Stimulated activated CD8-positive, alpha-beta memory T cell treated with anti-CD3 and anti-CD28 coated beads, Interleukin-15, amount 100 ng/mL, for 24 hours (primary cell): ENCODE data around the gene HOXB5.

Source experiments
- DNase-seq: peaks from one replicate; pipeline ENCODE4 v3.0.0-alpha.2; 2020; ENCODE audit warnings: low read depth

The HOXB5 gene

DNA sequence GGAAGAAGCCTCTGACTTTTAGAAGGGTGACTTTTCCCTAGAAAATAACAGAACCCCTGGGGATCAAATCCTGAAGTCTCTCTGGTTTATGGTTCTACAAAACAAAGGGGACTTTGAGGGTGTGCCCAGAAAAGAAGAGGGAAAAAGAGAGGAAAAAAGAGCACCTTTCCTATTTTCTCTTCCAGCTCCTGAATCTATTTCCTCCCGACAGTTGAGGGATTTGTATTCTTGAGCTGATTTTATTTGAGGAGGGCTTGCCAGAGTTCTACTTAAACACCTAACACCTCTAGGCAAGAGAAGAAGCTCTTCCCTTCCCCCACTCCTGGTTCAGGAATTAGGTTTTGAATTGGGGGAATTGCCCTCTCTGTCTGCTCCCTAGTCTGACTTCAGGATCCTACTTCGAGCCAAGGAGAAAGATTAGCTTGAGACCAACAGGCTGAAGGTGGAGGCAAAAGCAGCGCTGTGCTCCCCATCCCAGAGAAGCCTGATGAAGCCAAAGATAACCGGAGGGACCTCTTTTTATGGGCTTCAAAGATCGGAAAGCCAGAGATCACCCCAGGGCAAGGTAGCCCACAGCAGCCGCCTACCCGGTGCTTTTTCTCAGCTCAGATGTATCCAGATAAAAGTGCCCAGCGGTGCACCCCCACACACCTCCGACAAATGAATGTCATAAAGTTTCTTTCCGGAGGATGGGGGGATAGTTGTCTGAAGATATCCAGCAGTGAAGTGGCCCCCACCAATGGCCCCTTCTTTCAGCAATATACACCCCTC, 4.3 kb downstream of the HOXB5 start:
- DNase-seq, result no peak

DNA sequence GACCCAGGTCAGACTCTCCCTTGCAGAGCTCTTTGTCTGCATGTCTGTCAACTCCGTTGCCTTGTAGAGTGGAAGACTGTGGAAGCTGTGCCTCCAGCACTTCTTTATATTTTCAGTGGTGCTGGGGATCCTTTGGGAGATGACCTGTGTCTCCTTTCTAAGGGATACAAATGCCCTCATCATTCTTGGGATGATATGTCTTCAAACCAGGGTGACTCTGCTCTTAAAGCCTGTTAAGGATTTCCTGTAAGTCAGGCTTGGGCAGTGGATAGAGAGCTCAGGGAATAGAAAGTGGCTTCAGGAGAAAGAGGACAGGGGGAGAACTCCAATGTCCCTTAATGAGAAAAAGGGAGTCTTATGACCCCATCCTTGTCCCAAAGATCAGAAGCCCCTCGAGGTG, 5.1 kb downstream of the HOXB5 start:
- no peak for DNase-seq

DNA sequence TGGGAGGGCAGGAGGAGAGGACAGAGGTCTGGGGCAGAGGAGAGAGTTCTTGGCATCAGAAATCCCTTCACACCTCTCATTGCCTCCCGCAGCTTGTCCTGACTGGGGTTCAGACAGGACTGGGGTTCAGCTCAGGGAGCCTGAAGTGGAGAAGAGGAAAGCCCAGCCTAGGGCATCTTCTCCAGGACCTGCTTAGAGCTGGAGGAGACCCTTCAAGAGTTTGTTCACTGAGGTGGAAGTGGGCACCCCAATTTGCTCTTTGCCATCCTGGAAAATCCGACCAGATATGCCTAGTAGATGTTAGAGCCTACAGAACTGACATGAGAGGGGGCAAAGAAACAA, 5.5 kb downstream of the HOXB5 start:
- DNase-seq, result no peak

DNA sequence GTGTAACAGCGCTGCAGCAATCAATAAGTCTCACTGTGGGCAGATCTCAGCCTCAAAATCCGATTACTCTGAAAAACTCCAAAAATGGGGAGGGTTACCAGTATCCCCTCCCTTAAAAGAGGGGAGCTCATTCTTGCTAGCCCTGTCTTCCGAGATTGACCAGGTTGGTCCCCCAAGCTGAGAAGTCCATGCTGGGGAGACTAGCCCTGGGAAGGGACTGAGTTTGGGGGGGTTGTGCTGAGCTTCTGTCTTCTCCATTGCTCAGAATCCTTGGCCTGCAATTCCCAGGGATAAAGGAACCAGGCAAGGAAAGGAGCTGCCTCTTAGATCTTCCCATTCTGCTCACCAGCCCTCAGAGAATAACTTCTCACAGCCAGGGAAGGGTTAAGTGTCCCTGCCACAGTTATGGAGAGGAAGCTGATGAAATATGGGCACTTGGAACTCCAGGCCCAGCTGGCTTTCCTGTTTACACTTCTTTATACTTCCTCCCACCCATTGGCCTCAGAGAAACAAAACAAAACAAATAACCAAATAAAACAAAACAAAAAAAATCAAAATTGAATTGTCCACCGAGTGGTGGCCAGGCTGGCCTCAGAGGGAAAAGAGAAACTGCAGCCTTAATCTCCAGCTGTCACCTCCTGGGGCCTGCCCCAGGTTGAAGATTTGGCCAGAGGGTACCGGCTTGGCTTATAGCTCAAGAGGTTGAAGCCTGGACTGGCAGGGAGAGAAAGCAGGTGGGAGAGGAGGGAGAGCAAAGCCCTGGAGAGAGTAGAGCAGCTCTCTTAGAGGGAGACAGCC, 6.1 kb downstream of the HOXB5 start:
- no peak for DNase-seq

DNA sequence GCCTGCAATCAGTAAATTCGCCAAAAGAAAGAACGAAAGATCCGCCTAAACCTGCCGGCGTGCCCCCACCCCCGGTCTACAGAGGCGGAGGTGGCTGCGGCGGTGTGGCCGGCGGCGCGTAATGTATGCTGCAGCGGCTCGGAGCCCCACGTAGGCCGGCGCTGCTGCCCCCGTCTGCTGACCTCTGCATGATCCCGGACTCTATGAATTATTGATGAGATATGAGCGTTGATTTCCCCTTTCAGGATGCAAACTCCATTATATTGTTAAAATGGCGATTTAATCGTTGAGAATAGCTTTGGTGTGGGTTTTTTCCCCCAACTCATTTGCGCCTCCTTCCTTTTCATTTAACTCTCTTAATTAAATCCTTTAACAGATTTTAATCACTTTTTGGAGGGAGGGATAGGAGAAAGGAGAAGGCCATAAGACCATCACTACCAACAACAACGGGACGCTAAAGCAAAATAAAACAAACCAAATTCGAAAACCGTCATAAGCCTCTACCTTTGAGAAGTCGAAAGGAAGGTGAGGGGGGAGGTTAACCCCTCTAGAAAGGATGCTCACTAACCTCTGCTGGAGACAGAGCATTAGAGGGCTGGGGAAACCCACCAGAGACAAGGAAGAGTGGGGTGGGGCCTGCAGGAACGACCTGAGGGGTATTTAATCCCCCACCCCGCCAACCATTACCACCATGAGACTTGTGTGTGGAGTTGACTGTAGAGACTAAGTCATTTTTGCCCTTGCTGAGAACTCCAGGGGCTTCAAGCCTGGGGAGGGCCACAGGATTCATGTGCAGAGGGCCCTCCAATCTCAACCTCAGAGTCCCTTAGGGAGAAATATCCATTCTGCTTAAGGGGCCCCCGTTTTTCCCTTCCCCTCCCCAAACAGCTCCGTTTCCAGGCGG, 7.0 kb downstream of the HOXB5 start:
- no peak for DNase-seq

DNA sequence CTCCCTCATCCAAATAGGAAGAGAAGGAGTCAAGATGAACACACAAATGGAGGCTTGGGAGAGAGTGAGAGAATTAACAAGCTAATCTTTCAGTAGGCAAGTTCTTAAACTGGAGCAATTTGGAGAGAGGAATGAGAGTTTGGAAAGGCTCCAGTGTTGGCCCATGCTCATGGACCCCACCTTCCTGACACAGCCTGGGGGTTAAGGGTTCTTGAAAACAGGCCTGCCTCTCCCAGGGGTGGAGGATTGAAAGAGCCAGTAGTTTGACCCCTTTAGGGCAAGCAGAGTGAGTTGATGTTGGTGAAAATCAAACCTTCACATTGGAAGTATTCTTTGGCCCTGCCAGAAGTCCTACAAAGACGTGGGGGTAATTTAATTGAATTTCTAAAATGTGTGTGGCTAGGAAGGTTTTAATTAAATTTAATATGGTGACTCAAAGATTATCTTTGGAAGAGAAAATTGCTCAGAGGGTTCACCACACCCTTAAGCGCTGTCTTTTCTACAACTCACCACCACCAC, 9.3 kb downstream of the HOXB5 start:
- no peak for DNase-seq

DNA sequence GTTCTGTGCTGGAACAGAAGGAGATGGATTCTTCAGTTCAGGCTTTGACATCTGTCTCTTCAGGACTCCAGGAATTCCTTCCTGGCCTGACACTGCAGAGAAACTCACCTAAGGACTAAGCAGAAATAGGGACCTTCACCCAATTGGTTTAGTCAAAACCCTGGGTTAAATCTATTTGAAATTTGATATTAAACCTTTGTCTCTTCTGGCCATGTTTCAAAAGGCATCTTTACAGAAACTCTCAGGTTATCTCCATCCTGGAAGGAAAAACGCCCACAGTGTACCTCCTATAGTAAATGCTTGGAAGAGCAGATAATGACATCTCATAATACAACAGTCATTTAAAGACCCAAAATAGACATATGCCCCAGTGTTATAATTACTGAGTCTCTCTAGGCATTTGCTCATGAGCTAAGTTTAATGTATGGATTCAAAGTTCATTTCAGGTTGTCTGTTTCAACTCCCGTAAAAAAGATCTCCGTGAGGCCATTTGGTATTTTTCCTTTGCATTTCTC, 9.8 kb downstream of the HOXB5 start:
- no peak for DNase-seq

DNA sequence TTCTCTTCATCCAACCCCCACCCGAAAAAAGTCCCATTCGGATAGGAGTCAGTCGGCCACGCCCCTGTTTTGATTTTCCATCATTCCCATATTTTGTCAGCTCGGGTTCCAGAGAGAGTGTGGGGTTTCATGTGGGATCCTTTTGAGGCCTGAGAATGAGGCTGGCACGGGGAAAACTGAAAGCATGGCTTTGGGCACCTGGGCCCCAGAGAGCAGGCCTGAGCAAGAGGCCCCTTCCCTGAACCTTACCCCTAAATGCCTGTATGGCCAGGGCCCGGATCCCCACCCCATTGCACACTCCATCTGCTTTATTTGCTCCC, 10.9 kb downstream of the HOXB5 start:
- DNase-seq, result no peak

DNA sequence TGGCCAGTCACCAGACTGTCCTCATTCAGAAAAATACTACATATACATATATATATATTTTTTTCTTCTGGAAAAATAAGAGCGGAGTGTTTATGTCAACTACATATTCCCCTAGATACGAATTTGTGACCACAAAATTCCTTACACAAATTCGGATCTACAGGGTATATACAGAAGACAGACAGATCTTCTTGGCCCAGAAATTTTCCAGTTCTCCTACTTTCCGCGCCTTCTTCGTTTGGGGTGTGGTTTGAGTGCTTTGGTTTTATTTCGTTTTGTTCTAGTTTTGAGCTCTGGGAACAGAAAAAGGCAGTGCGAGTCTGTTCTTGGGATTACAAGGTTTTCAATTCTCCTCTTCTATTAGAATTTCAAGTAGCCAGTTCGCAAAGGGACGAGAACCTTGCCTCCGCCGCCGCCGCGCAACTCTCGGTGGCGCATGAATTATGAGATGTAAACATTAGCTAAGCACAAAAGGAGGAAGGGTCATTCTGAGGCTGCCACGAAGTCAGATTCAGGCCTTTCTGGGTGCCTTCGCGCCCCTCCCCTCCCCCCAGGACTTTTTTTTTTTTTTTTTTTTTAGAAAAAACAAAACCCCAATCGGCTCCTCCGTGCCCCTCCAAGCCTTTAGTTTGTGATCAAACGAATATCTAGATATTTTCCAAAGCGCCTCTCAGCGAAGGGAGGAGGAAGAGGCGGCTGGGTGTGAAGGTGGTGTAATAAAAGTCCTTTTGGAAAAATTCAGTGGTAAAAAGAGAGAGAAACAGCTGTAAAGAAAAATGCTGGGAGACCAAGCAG, 13.6 kb downstream of the HOXB5 start:
- no peak for DNase-seq

DNA sequence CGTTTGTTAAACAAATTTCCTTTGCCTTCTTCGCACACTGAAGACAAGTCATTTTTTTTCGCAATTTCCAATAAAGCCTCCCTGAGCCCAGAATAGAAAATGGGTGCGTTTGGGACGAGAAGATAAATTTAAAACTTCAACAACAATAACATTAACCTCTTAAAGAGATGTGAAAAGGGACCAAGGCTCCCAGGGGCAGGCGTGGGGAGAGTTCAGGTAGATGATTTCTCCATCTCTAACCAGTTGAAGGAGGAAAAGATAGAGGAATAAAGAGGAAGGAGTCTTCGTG, 14.2 kb downstream of the HOXB5 start:
- no peak for DNase-seq

DNA sequence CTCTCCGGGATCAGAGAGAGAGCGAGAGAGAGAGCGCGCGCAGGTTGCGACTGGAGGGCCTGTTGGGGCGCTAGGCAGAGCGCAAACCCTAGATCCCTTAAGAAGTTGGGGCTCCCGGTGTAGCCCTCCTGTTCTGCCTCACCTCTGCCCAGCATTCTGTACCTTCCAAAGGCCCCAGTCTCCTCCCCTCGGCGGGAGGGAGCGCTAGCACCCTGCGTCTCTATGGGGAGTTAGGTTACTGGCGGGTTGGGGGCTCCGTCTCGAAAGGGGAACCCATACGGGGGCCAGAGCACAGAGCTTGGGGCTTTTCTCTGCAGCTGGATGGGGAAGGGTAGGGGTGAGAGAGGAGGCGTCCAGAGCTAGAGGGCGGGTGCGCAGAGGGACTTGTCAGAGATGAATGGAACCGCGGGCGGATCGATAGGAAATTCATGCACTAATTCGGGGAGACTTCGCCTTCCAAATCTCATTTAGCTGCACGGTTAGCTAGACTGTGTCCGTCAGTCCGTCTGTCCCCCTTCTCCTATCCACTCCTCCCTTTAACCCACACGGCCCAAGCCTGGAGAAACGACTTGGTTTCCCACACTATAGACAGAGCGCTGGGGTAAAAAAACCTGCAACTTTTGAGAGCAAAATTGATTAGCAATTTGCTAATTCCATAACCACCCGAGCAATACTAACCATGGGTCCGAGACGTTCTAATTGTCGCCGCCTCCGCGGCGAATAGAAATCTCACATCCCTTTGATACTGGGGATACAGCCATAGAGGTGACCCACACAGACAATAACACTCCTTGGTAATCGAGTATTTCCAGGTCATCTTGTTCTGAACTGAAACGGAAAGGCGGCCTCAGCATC, 14.7 kb downstream of the HOXB5 start:
- DNase-seq, result no peak

DNA sequence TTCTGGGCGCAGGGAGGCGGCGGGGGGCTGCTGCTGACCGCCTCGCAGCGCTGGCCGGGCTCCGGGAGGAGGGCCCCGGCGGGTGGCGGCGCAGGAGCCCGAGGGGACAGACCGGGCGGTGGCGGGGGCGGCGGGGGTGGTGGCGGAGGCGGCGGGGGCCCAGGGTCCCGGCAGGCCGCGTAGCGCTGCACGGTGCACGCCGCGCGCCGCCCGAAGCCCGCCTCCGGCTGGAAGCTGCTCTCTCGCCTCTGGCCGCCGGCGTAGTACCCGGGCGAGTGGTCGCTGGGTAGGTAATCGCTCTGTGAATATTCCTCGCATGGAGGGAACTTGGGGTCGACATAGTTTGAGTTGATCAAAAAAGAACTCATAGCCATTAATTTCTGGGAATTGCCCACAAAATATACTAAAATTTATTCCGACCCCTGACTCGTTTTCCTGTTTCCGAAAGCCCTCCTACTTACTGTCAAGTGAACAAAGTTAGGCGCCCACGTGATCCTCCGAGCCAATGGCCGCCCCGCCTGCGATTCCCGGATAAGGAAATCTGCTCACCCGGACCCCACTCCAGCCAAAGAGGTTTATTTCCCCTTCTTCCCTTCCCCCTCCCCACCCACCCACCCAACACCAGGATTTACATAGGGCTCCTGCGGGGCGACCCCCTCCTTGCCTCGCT, 15.5 kb downstream of the HOXB5 start, which contains the start of gene HOXB4:
Gene HOXB4, minus strand, starts transcription at position 405 of the 670 bp plus-strand sequence. Its CDS starts 31 bp downstream, at position 374.
- DNase-seq, result no peak

DNA sequence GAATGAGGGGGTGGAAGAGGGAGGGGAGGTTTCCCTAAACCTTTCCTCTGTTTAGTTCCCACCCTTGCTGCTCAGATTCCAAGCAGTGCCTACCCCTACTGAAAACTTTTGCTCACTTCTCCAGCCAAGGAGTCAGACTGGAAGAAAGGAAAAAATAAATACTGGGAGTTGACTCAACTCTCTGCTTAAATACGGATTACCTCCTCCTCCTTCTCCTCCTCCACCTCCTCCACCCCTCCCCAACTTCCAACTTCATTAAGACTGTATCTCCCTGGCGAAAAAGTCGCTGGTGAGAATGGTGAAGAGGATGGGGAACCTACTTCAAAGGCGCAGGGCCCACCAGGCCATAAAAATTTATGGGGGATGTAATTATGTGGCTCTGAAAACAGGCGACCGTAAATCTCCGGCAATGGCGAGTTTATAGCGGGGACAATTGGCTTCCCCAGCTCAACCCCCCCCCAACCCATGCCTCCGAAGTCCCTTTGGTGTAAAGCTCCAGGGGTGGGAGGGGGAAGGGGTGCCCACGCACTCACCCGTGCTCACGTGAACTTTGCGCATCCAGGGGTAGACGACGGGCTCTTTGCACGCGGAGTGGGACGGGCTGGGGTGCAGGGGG, 16.1 kb downstream of the HOXB5 start:
- DNase-seq, result no peak

DNA sequence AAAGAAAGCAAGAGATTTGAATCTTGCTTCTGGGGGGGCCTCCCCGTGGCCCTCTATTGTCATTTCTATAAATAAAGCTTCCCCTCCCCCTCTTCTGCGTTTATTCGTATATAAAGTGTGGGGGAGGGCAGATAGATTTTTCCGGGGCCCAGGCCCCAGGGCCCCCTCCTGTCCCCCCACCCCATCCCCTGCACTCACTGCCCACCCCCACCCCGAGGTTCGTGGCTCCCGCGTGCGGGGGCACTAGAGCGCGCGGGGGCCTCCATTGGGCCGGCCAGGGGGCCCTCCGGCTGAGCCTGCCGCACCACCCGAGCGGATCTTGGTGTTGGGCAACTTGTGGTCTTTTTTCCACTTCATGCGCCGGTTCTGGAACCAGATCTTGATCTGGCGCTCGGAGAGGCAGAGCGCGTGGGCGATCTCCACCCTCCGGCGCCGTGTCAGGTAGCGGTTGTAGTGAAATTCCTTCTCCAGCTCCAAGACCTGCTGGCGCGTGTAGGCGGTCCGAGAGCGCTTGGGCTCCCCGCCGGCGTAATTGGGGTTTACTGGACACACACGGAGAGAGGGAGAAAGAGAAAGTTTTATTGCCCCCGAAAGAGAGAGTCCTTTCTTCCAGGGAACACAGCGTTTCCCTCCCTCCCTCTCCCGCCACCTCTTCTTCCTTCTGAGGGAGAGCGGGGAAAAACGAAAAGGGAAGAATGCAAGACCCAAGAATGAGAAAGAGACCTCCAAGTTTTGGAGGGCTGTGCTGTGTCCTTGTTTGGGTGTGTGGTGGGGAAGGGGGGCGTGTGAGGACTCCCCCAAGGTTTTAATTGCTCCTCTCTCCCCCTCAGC, 16.9 kb downstream of the HOXB5 start:
- no peak for DNase-seq

DNA sequence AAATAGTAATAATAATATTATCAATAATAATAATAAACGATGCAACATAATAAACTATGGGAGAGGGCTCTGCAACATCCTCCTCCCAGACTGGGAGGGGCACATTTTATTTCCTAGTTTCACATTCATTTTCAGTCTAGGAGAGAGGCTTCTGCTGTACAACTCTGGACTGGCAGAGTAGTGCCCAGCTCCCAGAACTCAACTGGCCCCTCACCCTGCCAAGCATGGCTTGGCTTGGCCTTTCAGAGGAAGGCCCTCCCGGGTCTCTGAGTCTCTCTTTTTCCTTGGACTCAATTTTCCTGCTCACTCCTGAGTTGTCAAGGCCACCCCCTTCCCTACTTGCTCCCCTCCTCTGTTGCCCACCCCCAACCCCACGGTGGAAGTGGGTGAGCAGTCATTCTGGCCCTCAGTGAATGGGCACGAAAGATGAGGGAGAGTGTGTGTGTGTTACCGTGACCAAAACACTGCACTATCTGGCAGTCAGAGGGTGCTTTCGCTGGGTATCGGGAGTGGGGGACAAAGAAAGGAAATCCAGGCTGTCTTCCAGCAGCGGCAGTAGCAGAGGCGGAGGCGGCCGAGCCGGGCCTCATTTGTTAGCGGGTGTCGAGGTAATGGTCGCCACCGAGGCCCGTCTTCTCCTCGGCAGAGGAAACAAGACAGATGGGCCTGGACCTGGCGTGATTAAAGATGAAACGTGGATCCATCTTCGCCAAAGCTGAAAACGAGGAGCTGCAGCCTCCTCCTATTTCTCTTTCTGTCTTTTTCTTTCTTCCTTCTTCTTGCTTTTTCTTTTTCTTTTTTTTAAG, 17.7 kb downstream of the HOXB5 start:
- DNase-seq, result no peak

DNA sequence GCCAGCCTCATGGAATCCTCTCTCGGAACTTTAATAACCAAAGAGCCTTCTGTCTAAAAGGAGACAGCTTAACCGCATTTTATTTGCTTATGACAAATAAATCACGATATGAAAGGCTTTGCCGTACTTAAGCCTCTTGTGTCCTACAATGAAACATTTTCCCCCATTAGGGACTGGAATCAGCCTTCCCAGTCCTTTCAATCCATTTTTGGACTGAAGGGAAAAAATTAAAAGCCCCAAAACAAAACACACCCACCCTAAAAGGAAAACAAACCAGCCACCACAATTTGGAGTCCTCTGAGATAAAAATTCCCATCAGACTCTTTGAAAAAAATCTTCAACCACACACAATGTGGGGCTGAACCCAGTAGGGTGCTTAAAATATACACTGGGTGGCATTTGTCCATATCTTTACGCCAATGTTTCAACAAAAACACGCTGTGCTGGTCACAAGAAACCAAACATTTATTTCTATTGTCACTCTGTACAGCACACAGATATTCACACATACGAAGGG, 18.5 kb downstream of the HOXB5 start:
- DNase-seq, result no peak

DNA sequence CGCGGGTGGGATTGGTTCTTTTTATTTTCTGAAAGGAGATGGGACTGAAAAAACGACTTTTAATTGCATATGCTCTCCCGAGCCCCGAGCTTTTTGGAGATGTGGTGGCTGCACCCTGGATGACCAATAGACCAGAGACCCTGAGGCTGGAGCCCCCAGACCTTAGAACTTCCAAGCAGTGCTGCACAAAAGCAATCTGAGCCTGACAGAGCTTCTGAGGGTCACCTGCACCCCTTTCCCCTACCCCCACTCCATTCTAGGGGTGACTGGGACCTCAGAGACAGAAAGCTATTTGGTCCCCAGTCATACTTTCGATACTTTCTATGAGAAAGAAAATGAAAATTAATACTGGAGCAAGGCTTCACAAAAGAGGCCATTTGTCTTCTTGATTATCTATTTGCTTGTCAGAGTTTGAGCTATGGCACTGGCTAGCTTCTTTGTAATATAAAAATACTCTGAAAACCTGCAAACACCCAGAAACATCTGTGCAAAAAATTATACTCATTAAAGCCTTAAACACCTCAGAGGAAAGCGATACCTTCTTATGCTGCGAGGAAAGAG, 19.0 kb downstream of the HOXB5 start:
- no peak for DNase-seq
